K562 (cell line): ENCODE results near the gene KATNB1. TPM values are rescaled to one million over a fixed set of nuclear protein-coding genes. Genes with fewer than 3 reads are reported as not detected.

ENCODE experiments used
- ATAC-seq: fragments of 200-7000 bp; cut with Tn5 transposase; 3 replicates; pipeline ENCODE4 v1.9.1; 2020; ENCODE audit warnings: moderate library complexity
- BruUV-seq: library from RNA; stranded (reverse); fragments of 400-500 nt; replicated peaks from 2 replicates; lab custom pipeline; 2021; lab: Mats Ljungman, UMichigan
- CTCF ChIA-PET: fragments of 300-600 bp; formaldehyde crosslinking; extraction: SDS; loops from one replicate; lab custom pipeline; 2021; ENCODE audit warnings: low intra/inter-chr PET ratio; lab: Yijun Ruan, JAX
- POLR2A ChIA-PET: fragments of 300-600, 350-650 bp; sonication (Branson Sonifier 250); formaldehyde crosslinking; extraction: SDS; loops from one replicate; lab custom pipeline; 2021; ENCODE audit warnings: antibody characterized with exemption, inconsistent platforms; lab: Yijun Ruan, JAX
- DNase-seq, 4 experiments: peaks; one replicate each; pipeline versions ENCODE4 v3.0.0 to v3.0.0-alpha.2; 2011 to 2018; ENCODE audit warnings: low spot score in 3 of 4, mixed read lengths in 3 of 4; ENCODE audit errors: extremely low read depth in 1 of 4
- FAIRE-seq: peaks from 2 replicates; lab custom pipeline; 2011; peaks lifted over from hg19 to GRCh38; lab: Jason Lieb, UNC
- H2AFZ ChIP-seq: 2 replicates; pipeline ENCODE4 v1.6.0; 2011; ENCODE audit warnings: low read depth, low read length, control low read depth, inconsistent platforms
- H3K27ac ChIP-seq: fragments of 200-600 bp; 3 replicates; pipeline ENCODE4 v1.8.0; 2011; ENCODE audit warnings: low read depth, mild to moderate bottlenecking, control low read depth, inconsistent platforms, low read length, moderate library complexity, mixed read lengths; ENCODE audit errors: extremely low read depth
- H3K27me3 ChIP-seq, 2 experiments: fragments of 300-600 bp in 1 of 2; 2 replicates in 1 of 2; 3 replicates in 1 of 2; pipeline versions ENCODE4 v1.6.0 to v1.8.0; 2011; ENCODE audit warnings: inconsistent platforms in 2 of 2, low read length in 2 of 2, mild to moderate bottlenecking in 1 of 2, mixed read lengths in 1 of 2, moderate library complexity in 1 of 2; ENCODE audit not compliant: control insufficient read depth in 2 of 2, insufficient read depth in 2 of 2
- H3K36me3 ChIP-seq: fragments of 300-600 bp; 3 replicates; pipeline ENCODE4 v1.8.0; 2011; ENCODE audit warnings: mild to moderate bottlenecking, low read length, inconsistent platforms; ENCODE audit not compliant: control insufficient read depth, insufficient read depth
- H3K4me1 ChIP-seq, 2 experiments: fragments of 200-600 bp in 1 of 2; replicated peaks in 1 of 2; 2 replicates in 1 of 2; 3 replicates in 1 of 2; pipeline versions ENCODE4 v1.5.1 to v1.8.0; 2011; ENCODE audit warnings: inconsistent platforms in 2 of 2, low read length in 2 of 2, mild to moderate bottlenecking in 1 of 2, mixed read lengths in 1 of 2, moderate library complexity in 1 of 2; ENCODE audit not compliant: control insufficient read depth in 2 of 2, insufficient read depth in 2 of 2
- H3K4me2 ChIP-seq: 2 replicates; pipeline ENCODE4 v1.6.1; 2011; ENCODE audit warnings: low read length, control low read depth, inconsistent platforms, mixed read lengths; ENCODE audit not compliant: insufficient read depth
- H3K4me3 ChIP-seq: fragments of 200-600 bp; sonication (generic), shearing (Covaris generic); 2 replicates; pipeline ENCODE4 v1.5.1; 2016; ENCODE audit warnings: control low read depth, inconsistent platforms
- H3K79me2 ChIP-seq: fragments of 200-600 bp; 3 replicates; pipeline ENCODE4 v1.8.0; 2011; ENCODE audit warnings: low read length, inconsistent platforms; ENCODE audit not compliant: control insufficient read depth, insufficient read depth
- H3K9ac ChIP-seq, 2 experiments: 2 replicates each; pipeline versions ENCODE4 v1.6.0 to v1.6.1; 2011; ENCODE audit warnings: low read depth in 2 of 2, low read length in 2 of 2, control low read depth in 1 of 2, inconsistent platforms in 1 of 2, mild to moderate bottlenecking in 1 of 2, mixed read lengths in 1 of 2; ENCODE audit not compliant: insufficient read depth in 1 of 2
- H3K9me1 ChIP-seq: one replicate; pipeline ENCODE4 v1.6.0; 2011; ENCODE audit warnings: inconsistent platforms, mild to moderate bottlenecking, low read length, moderate library complexity; ENCODE audit not compliant: control insufficient read depth, insufficient read depth
- H3K9me3 ChIP-seq: replicated peaks from 2 replicates; pipeline ENCODE4 v1.5.1; 2011; ENCODE audit warnings: low read depth, low read length, inconsistent platforms; ENCODE audit not compliant: control insufficient read depth, insufficient read depth
- H4K20me1 ChIP-seq: replicated peaks from 2 replicates; pipeline ENCODE4 v1.6.1; 2011; ENCODE audit warnings: low read length, inconsistent platforms, mixed read lengths; ENCODE audit not compliant: control insufficient read depth, insufficient read depth
- BRCA1 ChIP-seq, 2 experiments: fragments of 450-650 bp in 1 of 2; sonication (generic) in 1 of 2; formaldehyde crosslinking in 1 of 2; IDR thresholded peaks; 2 replicates each; pipeline versions ENCODE4 v1.5.0 to v1.6.1; 2017 to 2020; ENCODE audit warnings: mild to moderate bottlenecking in 1 of 2, missing genetic modification reagents in 1 of 2
- CBFA2T2 ChIP-seq: fragments of 450-650 bp; conservative IDR thresholded peaks from 2 replicates; pipeline ENCODE4 v1.6.1; 2017; ENCODE audit warnings: mild to moderate bottlenecking
- CBFA2T3 ChIP-seq: fragments of 450-650 bp; IDR thresholded peaks from 2 replicates; pipeline ENCODE4 v1.6.1; 2017
- GABPA ChIP-seq: fragments of 200-800 bp; sonication (Bioruptor generic); conservative IDR thresholded peaks from 2 replicates; pipeline ENCODE4 v1.6.1; 2016; ENCODE audit warnings: low read depth, missing genetic modification characterization, missing compliant biosample characterization
- HNRNPK ChIP-seq: fragments of 200-400 bp; formaldehyde crosslinking; IDR thresholded peaks from one replicate; pipeline ENCODE4 v1.6.1; 2018; ENCODE audit warnings: mild to moderate bottlenecking, low read depth, low read length; ENCODE audit not compliant: poor library complexity, severe bottlenecking
- RCOR1 ChIP-seq, 2 experiments: IDR thresholded peaks; 2 replicates each; pipeline ENCODE4 v1.6.1; 2012; ENCODE audit warnings: low read depth in 2 of 2, low read length in 2 of 2, borderline replicate concordance in 1 of 2, improper control_type of control experiment in 1 of 2
- SAP30 ChIP-seq: fragments of 200-600 bp; sonication (generic); IDR thresholded peaks from 2 replicates; pipeline ENCODE4 v1.6.1; 2012; ENCODE audit warnings: borderline replicate concordance, low read depth, mild to moderate bottlenecking, moderate library complexity, low read length, control low read depth, inconsistent platforms; ENCODE audit not compliant: insufficient read depth, poor library complexity, severe bottlenecking
- SREBF1 ChIP-seq: fragments of 150-350 bp; IDR thresholded peaks from 2 replicates; pipeline ENCODE4 v1.6.1; 2014; ENCODE audit warnings: antibody characterized with exemption, low read depth, low read length, borderline replicate concordance
- TCF3 ChIP-seq: sonication (generic); formaldehyde crosslinking; IDR thresholded peaks from 2 replicates; pipeline ENCODE4 v1.4.0; 2020; ENCODE audit warnings: mild to moderate bottlenecking, missing genetic modification reagents
- TEAD1 ChIP-seq, 2 experiments: fragments of 450-650 bp in 1 of 2; sonication (generic) in 1 of 2; formaldehyde crosslinking; IDR thresholded peaks; 2 replicates each; pipeline versions ENCODE4 v1.4.0 to v1.8.0; 2020 to 2022; ENCODE audit warnings: mild to moderate bottlenecking in 2 of 2, missing genetic modification reagents in 1 of 2
- TEAD4 ChIP-seq, 2 experiments: sonication (generic) in 1 of 2; formaldehyde crosslinking in 1 of 2; IDR thresholded peaks; 2 replicates each; pipeline versions ENCODE4 v1.6.1 to v1.8.0; 2012 to 2022; ENCODE audit warnings: borderline replicate concordance in 1 of 2, inconsistent platforms in 1 of 2, low read length in 1 of 2, mild to moderate bottlenecking in 1 of 2, missing genetic modification reagents in 1 of 2
- TRIM24 ChIP-seq, 2 experiments: fragments of 450-650 bp; IDR thresholded peaks; 2 replicates each; pipeline ENCODE4 v1.6.1; 2016
- TRIM28 ChIP-seq: fragments of 450-650 bp; IDR thresholded peaks from 2 replicates; pipeline ENCODE4 v1.6.1; 2017
- ZBTB7A ChIP-seq: IDR thresholded peaks from 2 replicates; pipeline ENCODE4 v1.6.1; 2011; ENCODE audit warnings: low read depth, mild to moderate bottlenecking, low read length, moderate library complexity, borderline replicate concordance; ENCODE audit not compliant: control insufficient read depth
- ZNF408 ChIP-seq: fragments of 250-450 bp; sonication (Bioruptor Pico); IDR thresholded peaks from 2 replicates; pipeline ENCODE4 v1.4.0; 2020; ENCODE audit warnings: low read depth, mild to moderate bottlenecking, moderate library complexity
- ZNF551 ChIP-seq: fragments of 250-450 bp; sonication (Bioruptor Pico); IDR thresholded peaks from 2 replicates; pipeline ENCODE4 v1.5.0; 2021; ENCODE audit warnings: mild to moderate bottlenecking, moderate library complexity
- WGBS: fragments of 100-300 bp; shearing (Covaris generic); methylation state at CpG from one replicate; pipeline ENCODE4 v1.1.6; 2016; ENCODE audit warnings: low coverage, mixed read lengths; ENCODE audit not compliant: insufficient coverage; ENCODE audit errors: missing lambda C conversion rate; 5-methylcytosine and 5-hydroxymethylcytosine counted together
- in situ Hi-C: fragments of 300-500 bp; cut with MboI; formaldehyde crosslinking; loops from 4 replicates; pipeline ENCODE4 v1.15.0; 2018; ENCODE audit warnings: inconsistent platforms, mixed read lengths
- intact Hi-C: fragments of 100-400 bp; cut with micrococcal nuclease; formaldehyde crosslinking; loops from 2 replicates; pipeline ENCODE4 v1.14.2; 2022
- polyA plus RNA-seq, 8 experiments: library from polyadenylated mRNA; depleted of rRNA in 4 of 8; stranded (reverse) in 5 of 8; unstranded in 3 of 8; fragments of >200 nt; fragmentation: Nextera tagmentation in 2 of 8; fragmentation: Illumina TruSeq in 1 of 8; extraction: Ambion mirVana in 2 of 8; extraction: Trizol in 1 of 8; gene quantifications; 2 replicates each; pipeline versions ENCODE4 v1.2.1 to v1.2.3, GENCODE V29; 2011 to 2014; ENCODE audit warnings: inconsistent platforms in 1 of 8, missing spikeins in 1 of 8
- total RNA-seq, 7 experiments: library from RNA; depleted of rRNA in 6 of 7; stranded (reverse); fragments of >200 nt in 6 of 7; fragmentation: Illumina TruSeq in 2 of 7; extraction: Trizol in 2 of 7; gene quantifications; 2 replicates each; pipeline versions ENCODE4 v1.2.1 to v1.2.3, GENCODE V29; 2011 to 2021; ENCODE audit warnings: low replicate concordance in 1 of 7
- TF ChIP-seq, protein P1 (sequence below): sonication (generic); formaldehyde crosslinking; IDR thresholded peaks from 2 replicates; pipeline ENCODE4 v1.8.0; 2022; ENCODE audit warnings: missing genetic modification reagents, mild to moderate bottlenecking, moderate library complexity, borderline replicate concordance

KATNB1 gene
- total and polyA plus RNA-seq, 9 of the 15 experiments (the other 6 are each of a cell fraction or from before 2014, with no cell fraction given): 1.2 to 52.6 (median 21.9) TPM

DNA sequence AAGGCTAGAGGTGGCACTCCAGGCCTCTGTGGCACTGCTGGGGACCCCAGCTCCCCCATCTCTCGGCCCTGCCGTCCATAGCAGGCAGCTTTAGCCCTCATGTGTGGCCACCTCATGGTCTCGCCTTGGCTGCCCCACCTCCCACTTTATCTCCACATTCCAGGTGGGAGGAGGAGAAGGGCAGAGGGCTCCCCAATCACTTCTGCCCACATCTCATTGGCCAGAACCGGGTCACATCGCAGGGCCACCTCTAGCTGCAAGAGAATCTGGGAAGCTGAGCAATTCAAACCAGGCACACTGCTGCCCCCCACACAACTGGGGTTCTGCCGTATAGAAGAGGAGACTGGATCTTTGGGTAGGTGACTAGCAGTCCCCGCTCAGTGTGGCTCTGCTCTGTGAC is 39.3 kb upstream of the KATNB1 start:
- Histone ChIP-seq H2AFZ (peak overlapping the region; percentile 1), H3K79me2 (no peaks in the 10 kb centered on the region), H4K20me1 (no peaks in the 10 kb centered on the region), H3K4me1 (peaks cover 33 to 45% of the 10 kb centered on the region in 2 experiments), H3K36me3 (no peaks in the 10 kb centered on the region), H3K27ac (no peak overlapping the region; the same call in 2 of the 3 replicates), H3K9ac (no peak overlapping the region), H3K9me3 (0 out of 2 replicates have a peak, but pooled peaks cover 2% of the 10 kb centered on the region), H3K27me3 (no peaks in the 10 kb centered on the region), H3K9me1 (no peaks in the 10 kb centered on the region), H3K4me3 (no peak overlapping the region), H3K4me2 (no peak overlapping the region; the same call in 1 of the 2 replicates)
- ChIA-PET CTCF (no interaction called here), POLR2A (interaction anchor here (0.5 kb wide), 1 partner anchor 41 kb away, joined by 3 read pairs; no protein-coding TSS in a partner anchor)
- FAIRE-seq: no peak
- TF ChIP-seq ZNF551 (CRISPR knock-in tag) (no peak), SREBF1 (no peak), GABPA (tag) (no peak), TRIM28 (peak; percentile 58; the same call in 1 of the 2 replicates), TEAD4 (IDR thresholded peaks at IDR 0.05; ENCODE audit: low read length) (0 out of 2 replicates have a peak, but pooled peaks have one; percentile 24), TEAD4 (CRISPR knock-in tag; IDR thresholded peaks at IDR 0.05; ENCODE audit: borderline replicate concordance) (no peak), SAP30 (no peak), RCOR1 (IDR thresholded peaks at IDR 0.05; ENCODE audit: borderline replicate concordance in 1 of 2, low read depth in 2 of 2, low read length in 2 of 2) (peak in 1 of 2 experiments; percentile 58; a peak in 1 of 4 replicates), ZNF408 (no peak), BRCA1 (IDR thresholded peaks at IDR 0.05) (no peak), BRCA1 (CRISPR knock-in tag; IDR thresholded peaks at IDR 0.05) (no peak), TRIM24 (IDR thresholded peaks at IDR 0.05) (peak in 1 of 2 experiments; percentile 66; a peak in 1 of 4 replicates), TCF3 (CRISPR knock-in tag) (peak; percentile 43), CBFA2T2 (0 out of 2 replicates have a peak, but pooled peaks have one; percentile 32), HNRNPK (no peak), CBFA2T3 (peak; percentile 53), ZBTB7A (0 out of 2 replicates have a peak, but pooled peaks have one; percentile 33), TEAD1 (CRISPR knock-in tag; IDR thresholded peaks at IDR 0.05) (peak in 1 of 2 experiments; percentile 44; a peak in 1 of 4 replicates)
- TF ChIP-seq, protein P1, sequence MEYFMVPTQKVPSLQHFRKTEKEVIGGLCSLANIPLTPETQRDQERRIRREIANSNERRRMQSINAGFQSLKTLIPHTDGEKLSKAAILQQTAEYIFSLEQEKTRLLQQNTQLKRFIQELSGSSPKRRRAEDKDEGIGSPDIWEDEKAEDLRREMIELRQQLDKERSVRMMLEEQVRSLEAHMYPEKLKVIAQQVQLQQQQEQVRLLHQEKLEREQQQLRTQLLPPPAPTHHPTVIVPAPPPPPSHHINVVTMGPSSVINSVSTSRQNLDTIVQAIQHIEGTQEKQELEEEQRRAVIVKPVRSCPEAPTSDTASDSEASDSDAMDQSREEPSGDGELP (CRISPR knock-in tag): peak; percentile 37; the same call in 1 of the 2 replicates
- intact Hi-C loops (no loop called here), in situ Hi-C loops (no loop called here)
- BruUV-seq: no TSS peak
- 44% methylated on average over 7 of the region's 7 CpGs for WGBS
- no peak for ATAC-seq
- DNase-seq: peak in 2 of 4 experiments; percentile 50 to 55
